Renal cortex interstitium (tissue), 11 donors: Measurements from ENCODE around the gene MGLL. TPM values are rescaled to one million over a fixed set of nuclear protein-coding genes. Genes with fewer than 3 reads are reported as not detected.

Source experiments
- DNase-seq, 11 donors: peaks; one replicate each; pipeline ENCODE4 v3.0.0-alpha.2; 2013; ENCODE audit warnings: low read depth in 9 of 11, low spot score in 4 of 11; ENCODE audit errors: extremely low read depth in 1 of 11
- polyA plus RNA-seq, 3 donors: library from polyadenylated mRNA; unstranded; fragments of 120-200 nt; gene quantifications; one replicate each; pipeline ENCODE4 v1.2.1, GENCODE V29; 2013; ENCODE audit not compliant: insufficient read length in 3 of 3

MGLL gene
- polyA plus RNA-seq, 3 donors: 23.7 to 30.1 (median 24.5) TPM

GRCh38 chr3:127644641-127645370, 177.5 kb downstream of the MGLL start:
- DNase-seq: no peak

GRCh38 chr3:127640042-127640355, 182.3 kb downstream of the MGLL start:
- DNase-seq: no peak

GRCh38 chr3:127639173-127640041, 182.9 kb downstream of the MGLL start:
- no peak for DNase-seq

Other genes starting within 250 kb of the MGLL start
- gene TPRA1, start 231.8 kb downstream of the MGLL start, polyA plus RNA-seq: 10 to 100 TPM; 31.3 to 38.2 (median 36.8) TPM
- gene MCM2, start 224.1 kb downstream of the MGLL start, polyA plus RNA-seq: 10 to 100 TPM; 52.5 to 78.2 (median 61.5) TPM
- 10 to 100 TPM; 47.4 to 53.8 (median 48.7) TPM for gene PODXL2, start 193.3 kb downstream of the MGLL start, polyA plus RNA-seq
- 10 to 100 TPM; 19.2 to 26.9 (median 24.7) TPM for gene ABTB1, start 149.6 kb downstream of the MGLL start, polyA plus RNA-seq
- gene KBTBD12, start 92.7 kb upstream of the MGLL start, polyA plus RNA-seq: 1 to 10 TPM in 2 of 3 donors, under 1 TPM in 1; 0.96 to 1.5 (median 1.0) TPM
- gene SEC61A1, start 229.9 kb upstream of the MGLL start, polyA plus RNA-seq: 100 to 1,000 TPM; 161 to 180 (median 172) TPM